OCI-M1 (cell line): Measurements from ENCODE around the gene PLXNB3.
"Not testable (repeated sequence)": the region's sequence is repeated elsewhere in the genome, so short reads cannot be mapped to it uniquely, and the experiment has no call there.

Experiments used
- DNase-seq: peaks from one replicate; lab custom pipeline; 2025; lab: John Stamatoyannopoulos, UW

The PLXNB3 gene

DNA sequence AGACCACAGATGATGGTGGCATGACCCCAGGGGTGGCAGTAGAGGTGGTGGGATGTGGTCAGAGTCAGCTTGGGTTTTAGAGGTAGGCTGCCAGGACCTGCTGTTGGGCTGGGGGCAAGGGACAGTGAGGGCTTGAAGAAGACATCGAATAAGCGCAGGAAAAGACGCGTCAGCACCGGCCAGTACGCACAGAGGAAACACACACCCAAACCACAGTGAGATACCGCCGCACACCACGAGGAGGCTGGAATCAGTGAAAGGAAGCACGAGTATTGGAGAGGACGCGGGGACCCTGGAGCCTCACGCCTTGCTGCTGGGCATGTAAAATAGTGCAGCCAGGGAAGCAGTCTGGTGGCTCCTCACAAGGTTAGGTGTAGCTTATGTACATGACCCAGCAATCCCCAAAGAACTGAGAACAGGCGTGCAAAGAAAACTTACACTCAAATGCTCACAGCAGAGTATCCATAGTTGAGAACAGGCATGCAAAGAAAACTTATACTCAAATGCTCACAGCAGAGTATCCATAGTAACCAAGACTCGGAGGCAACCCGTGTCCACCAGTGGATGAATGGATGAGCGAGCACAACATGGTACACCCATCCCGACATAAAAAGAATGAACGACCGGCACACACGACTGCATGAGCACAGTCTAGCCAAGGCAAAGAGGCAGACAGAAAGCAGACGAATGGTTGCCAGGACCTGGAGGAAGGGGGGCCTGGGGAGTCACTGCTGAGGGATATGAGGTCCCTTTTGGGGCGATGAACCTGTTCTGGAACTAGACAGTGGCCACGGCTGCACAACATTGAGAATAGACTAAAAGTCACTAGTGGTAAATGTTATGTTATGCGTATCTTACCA lies 53.0 kb downstream of the PLXNB3 start:
- DNase-seq: peak; percentile 69

DNA sequence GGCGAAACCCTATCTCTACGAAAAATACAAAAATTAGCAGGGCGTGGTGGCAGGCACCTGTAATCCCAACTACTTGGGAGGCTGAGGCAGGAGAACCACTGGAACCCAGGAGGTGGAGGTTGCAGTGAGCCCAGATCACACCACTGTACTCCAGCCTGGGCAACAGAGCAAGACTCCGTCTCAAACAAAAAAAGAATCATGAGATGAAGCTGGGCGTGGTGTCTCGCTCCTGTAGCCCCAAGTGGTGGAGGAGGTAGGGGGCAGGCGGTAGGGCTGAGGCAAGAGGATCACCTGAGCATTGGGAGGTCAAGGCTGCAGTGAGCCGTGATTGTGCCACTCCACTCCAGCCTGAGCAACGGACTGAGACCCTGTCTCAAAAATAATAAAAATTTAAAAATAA lies 54.0 kb downstream of the PLXNB3 start:
- not testable (repeated sequence) for DNase-seq

DNA sequence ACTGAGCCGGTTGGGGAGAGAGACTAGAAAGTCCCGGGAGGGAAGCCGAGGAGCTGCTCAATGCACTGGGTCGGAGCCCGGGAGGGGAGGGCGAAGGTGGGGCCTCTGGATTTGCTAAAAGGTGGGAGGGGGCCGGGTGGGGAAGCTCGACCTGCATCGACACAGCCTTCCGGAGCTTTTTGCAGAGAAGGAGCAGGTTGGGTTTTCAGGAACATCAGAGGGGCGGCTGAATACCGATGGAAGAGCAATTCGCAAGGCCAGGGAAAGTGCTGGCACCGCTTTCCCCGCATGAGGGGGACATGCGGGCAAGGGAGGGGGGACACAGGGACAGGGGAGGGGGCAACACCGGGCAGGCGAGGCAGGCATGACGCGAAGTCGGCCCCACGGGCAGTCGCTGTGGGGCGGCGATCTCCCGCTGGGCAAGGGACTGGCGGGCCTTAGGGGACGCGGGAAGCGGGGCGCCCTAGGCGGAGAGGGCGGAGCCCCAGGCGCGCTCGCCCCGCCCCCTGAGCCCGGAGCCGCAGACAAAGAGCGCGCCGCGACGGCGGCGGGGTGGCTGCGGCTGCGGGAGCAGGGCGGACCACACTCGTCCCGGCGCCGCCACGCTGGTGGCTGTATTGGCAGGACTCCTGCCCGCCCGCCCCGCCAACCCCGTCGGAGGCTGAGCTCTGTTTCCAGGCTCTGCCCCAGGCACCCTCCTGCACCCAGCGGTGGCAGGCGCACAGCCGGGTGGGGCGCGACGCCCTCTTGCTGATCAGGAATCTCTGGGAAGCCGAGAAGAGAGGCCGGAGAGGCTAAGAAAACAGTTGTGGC lies 54.7 kb downstream of the PLXNB3 start:
- no peak for DNase-seq

DNA sequence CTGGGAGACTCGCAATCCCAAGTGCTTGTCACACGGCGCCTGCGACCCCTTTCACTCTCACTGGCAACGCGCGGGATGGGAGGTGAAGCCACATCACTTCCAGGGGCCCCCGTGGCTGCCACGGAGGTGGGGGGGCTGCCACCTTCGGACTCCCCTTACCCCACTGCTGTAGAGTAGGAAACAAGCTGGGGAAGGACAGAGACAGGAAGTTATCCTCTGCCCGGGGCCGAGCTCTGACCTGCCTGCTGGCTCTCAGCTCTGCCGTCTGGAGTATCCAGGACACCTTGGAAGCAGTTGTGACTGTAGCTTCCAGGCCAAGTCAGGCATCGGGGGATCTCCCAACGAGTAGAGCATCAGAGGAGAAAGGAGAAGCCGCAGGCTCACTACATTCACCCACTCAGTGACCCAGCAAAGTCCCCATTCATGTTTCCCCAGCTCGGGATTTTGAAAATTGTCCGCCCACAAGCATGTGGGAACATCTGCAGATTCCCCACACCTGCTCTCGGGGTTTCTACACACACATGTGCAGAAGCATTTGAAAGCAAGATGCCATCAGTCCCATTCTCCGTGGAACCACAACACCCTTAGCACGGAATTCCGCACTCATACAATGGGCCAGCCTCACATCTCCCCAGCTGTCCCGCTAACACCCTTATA lies 55.5 kb downstream of the PLXNB3 start:
- DNase-seq: no peak

DNA sequence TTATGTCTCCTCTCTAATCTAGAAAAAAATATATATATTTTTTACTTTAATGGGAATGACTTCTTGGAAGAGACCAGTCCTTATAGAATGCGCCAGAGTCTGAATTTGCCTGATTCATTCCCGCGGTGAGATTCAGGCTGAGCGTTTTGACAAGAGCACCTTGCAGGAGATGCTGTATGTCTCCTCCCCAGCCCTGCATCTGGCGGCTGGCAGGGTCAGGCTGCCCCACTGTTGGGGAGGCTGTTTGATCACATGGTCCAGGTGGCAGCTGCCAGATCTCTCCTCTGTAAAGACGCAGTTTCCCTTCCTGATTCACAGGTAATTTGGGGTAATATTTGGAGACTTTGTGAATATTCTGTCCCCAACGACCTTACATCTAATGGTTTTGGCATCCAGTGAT lies 56.6 kb downstream of the PLXNB3 start:
- DNase-seq: no peak

DNA sequence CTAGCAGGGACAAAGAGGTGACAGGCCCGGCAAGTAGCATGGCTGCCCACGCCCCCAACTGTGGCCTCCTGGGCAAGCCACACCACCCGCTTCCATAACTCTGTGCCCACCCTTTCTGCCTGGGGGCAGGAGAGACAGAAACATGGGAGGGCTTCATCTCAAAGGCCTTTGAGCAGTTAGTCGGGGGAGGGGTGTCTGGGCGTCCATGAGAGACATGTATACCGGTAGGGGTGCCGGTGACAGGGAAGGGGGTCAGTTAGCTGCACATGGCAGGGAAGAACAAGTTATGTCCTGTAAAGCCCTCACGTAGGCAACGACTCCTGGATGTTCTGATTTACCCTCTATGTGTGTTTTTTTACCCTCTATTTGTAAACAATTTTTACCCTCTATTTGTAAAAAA lies 57.0 kb downstream of the PLXNB3 start:
- DNase-seq: no peak

DNA sequence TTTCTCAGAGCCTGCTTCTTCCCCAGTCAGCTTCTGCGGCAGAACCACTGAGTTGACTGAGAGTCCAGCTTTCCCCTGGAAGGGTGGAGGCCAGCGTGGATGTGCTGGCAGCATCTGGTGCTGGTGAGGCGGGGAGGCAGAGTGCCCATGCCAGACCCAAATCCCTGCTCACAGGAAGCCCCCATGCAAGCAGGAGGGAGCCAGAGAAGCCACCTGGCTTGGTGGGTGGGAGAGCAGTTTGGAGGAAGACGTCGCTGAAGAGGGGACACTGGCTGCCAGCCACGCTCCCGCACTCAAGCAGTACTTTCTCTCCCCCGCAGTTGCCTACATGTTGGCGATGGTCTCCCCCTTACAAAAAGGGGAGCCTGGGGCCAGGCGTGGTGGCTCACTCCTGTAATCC lies 60.3 kb downstream of the PLXNB3 start:
- DNase-seq: no peak

DNA sequence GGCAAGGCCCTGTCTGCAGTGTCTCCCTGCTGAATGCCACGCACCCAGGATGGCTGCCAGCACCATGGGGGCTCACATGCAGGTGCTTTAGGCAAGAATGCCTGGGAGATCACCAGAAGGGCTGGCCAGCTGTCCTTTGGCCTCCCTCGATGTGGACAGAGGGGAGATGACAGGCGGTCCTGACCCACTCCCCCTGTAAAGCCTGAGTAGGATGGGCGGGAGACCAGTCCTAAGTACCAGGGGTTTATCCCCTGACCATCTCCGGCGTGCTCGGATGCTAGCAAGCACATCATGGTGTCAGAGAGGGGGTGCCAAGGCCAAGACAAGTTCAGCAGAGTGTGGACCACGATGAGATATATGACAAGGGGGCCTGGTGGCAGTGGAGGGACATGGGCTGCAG lies 61.0 kb downstream of the PLXNB3 start:
- DNase-seq: no peak
